Karpas-422 (cell line): ENCODE data around the gene KCNIP4. TPM values are rescaled to one million over a fixed set of nuclear protein-coding genes. Genes with fewer than 3 reads are reported as not detected.

Experiments used
- DNase-seq: peaks from one replicate; pipeline ENCODE4 v3.0.0-alpha.2; 2015
- H2AFZ ChIP-seq: fragments of 200-600 bp; sonication (generic); 2 replicates; pipeline ENCODE4 v1.6.1; 2014; ENCODE audit warnings: antibody characterized with exemption, low read length, mixed read lengths
- H3K27ac ChIP-seq: fragments of 200-600 bp; sonication (generic); 2 replicates; pipeline ENCODE4 v1.5.1; 2014; ENCODE audit warnings: mild to moderate bottlenecking, low read length, moderate library complexity
- H3K27me3 ChIP-seq: fragments of 200-600 bp; sonication (generic); 2 replicates; pipeline ENCODE4 v1.6.1; 2014; ENCODE audit warnings: low read length, mixed read lengths
- H3K36me3 ChIP-seq: fragments of 200-600 bp; sonication (generic); 2 replicates; pipeline ENCODE4 v1.6.1; 2014; ENCODE audit warnings: low read length, mixed read lengths; ENCODE audit not compliant: insufficient read depth
- H3K4me1 ChIP-seq: fragments of 200-600 bp; sonication (generic); 2 replicates; pipeline ENCODE4 v1.6.1; 2014; ENCODE audit warnings: mild to moderate bottlenecking, low read length, mixed read lengths
- H3K4me2 ChIP-seq: fragments of 200-600 bp; sonication (generic); 2 replicates; pipeline ENCODE4 v1.6.1; 2014; ENCODE audit warnings: low read length, low read depth, mild to moderate bottlenecking; ENCODE audit not compliant: poor library complexity, severe bottlenecking
- H3K4me3 ChIP-seq: fragments of 200-600 bp; sonication (generic); 2 replicates; pipeline ENCODE4 v1.5.1; 2014; ENCODE audit warnings: mild to moderate bottlenecking, antibody characterized with exemption, low read length, mixed read lengths
- H3K79me2 ChIP-seq: fragments of 200-600 bp; sonication (generic); 2 replicates; pipeline ENCODE4 v1.6.1; 2014; ENCODE audit warnings: mild to moderate bottlenecking, low read length, mixed read lengths
- H3K9ac ChIP-seq: fragments of 200-600 bp; sonication (generic); 2 replicates; pipeline ENCODE4 v1.6.0; 2014; ENCODE audit warnings: low read length
- H3K9me2 ChIP-seq: fragments of 200-600 bp; sonication (generic), shearing (Covaris generic); replicated peaks from 2 replicates; pipeline ENCODE4 v1.6.0; 2014; ENCODE audit warnings: mild to moderate bottlenecking, low read length, moderate library complexity; ENCODE audit not compliant: insufficient read depth
- H3K9me3 ChIP-seq: fragments of 300-700, 200-600 bp; sonication (generic); 2 replicates; pipeline ENCODE4 v1.6.1; 2014; ENCODE audit warnings: low read length, mixed read lengths
- H4K20me1 ChIP-seq: fragments of 200-600 bp; sonication (generic); 2 replicates; pipeline ENCODE4 v1.6.1; 2014; ENCODE audit warnings: mild to moderate bottlenecking, antibody characterized with exemption, low read length, low read depth; ENCODE audit not compliant: insufficient read depth
- total RNA-seq: library from RNA; depleted of rRNA; stranded (reverse); fragments of >200 nt; shearing (Covaris generic); gene quantifications from 2 replicates; pipeline ENCODE4 v1.2.3, GENCODE V29; 2014; ENCODE audit warnings: low replicate concordance

Gene KCNIP4
- total RNA-seq, 1 experiment from 2014 or later: not detected

DNA sequence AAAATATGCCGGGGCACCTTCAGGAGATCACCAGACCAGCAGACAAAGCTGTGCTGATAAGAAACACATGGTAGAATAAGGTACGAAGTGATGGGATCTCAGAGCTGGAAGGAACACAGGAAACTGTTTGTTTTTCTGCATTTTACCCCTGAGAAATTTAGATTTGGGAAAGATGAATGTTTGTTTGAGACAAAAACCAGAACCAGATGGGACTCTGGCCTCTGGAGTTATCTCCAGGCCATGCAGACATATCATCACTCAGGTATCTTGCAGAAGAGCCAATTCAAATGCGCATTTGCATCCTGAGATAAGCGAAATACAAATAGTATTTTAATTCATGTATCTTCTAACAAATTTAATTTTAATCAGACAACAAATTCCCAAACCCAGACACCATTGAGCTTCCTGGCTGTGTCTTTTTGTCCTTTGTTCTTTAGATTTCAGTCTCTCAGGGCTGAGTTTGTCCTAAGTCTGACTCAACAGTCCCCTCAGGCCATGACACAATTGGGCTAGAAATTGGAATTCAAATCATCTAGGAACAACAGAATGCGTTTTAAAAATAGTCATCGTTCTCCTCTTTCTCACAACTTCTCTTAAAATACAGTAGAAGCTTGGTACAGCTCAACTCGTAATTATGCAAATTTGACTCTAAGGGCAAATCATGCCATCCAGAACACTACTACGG, 1089.3 kb downstream of the KCNIP4 start:
- Histone ChIP-seq H3K27me3 (no peaks in the 10 kb centered on the region), H3K4me1 (no peaks in the 10 kb centered on the region), H4K20me1 (no peaks in the 10 kb centered on the region), H2AFZ (no peak overlapping the region), H3K36me3 (no peaks in the 10 kb centered on the region), H3K79me2 (no peaks in the 10 kb centered on the region), H3K9me2 (no peaks in the 10 kb centered on the region), H3K9me3 (peaks cover 2% of the 10 kb centered on the region; the same call in 1 of the 2 replicates), H3K27ac (no peak overlapping the region), H3K4me3 (no peak overlapping the region), H3K4me2 (no peak overlapping the region), H3K9ac (no peak overlapping the region)
- DNase-seq: no peak

DNA sequence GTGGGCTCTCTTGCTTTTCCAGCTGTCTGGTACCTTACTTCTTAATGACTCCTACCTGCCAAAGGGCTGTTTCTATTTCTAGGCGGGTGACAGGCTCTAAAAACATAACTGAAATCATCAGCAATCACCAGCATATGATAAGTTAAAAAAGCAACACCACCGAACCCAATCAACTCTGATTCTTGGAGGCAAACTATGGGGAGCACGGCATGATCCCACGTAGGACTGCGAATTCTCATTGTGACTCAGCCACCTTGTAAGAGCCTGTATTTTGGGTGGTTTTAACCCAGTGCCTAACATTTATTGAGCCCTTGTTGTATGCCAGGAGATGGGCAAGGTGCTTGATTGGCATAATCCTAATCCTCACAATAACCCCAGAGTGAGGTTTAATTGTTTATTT, 1091.5 kb downstream of the KCNIP4 start:
- H3K9ac ChIP-seq: no peak overlapping the region
- H3K9me2 ChIP-seq: no peaks in the 10 kb centered on the region
- H3K4me3 ChIP-seq: no peak overlapping the region
- no peak for DNase-seq
- no peaks in the 10 kb centered on the region for H3K27me3 ChIP-seq
- H2AFZ ChIP-seq: no peak overlapping the region
- no peaks in the 10 kb centered on the region for H3K9me3 ChIP-seq
- H3K79me2 ChIP-seq: no peaks in the 10 kb centered on the region
- H3K27ac ChIP-seq: no peak overlapping the region
- H3K36me3 ChIP-seq: no peaks in the 10 kb centered on the region
- no peaks in the 10 kb centered on the region for H3K4me1 ChIP-seq
- H4K20me1 ChIP-seq: no peaks in the 10 kb centered on the region
- H3K4me2 ChIP-seq: no peak overlapping the region

DNA sequence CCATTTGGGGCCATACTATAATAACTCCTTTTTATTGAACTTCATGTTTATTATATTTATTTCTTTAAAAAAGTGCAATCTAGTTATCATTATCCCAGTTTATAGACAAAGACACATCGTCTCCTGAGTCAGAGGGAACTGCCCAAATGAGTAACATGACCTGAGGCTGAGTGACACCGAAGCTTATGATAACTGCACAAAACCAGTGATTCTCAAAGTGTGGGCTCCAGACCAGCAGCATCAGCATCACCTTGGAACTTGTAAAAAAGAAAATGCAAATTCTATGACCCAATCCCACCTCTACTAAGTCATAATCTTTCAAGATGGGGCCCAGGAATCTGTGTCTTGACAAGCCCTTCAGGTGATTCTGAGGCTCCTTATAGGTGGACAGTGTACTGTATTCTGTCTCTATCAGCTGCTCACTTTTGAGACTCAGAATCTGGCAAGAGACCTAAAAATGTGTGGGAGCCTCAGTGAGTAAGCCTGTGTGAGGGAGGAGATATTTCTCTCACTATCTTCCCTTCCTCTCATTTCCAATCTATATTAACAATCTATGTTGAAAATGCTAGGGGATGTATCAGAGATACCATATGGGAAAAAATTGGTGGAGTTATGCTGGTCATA, 1101.3 kb downstream of the KCNIP4 start:
- Histone ChIP-seq H3K9me3 (no peaks in the 10 kb centered on the region), H3K79me2 (no peaks in the 10 kb centered on the region), H3K9me2 (no peaks in the 10 kb centered on the region), H3K4me1 (no peaks in the 10 kb centered on the region), H3K27me3 (no peaks in the 10 kb centered on the region), H4K20me1 (no peaks in the 10 kb centered on the region), H3K4me3 (no peak overlapping the region), H3K4me2 (no peak overlapping the region), H3K9ac (no peak overlapping the region), H2AFZ (no peak overlapping the region), H3K36me3 (no peaks in the 10 kb centered on the region), H3K27ac (no peak overlapping the region)
- DNase-seq: no peak

DNA sequence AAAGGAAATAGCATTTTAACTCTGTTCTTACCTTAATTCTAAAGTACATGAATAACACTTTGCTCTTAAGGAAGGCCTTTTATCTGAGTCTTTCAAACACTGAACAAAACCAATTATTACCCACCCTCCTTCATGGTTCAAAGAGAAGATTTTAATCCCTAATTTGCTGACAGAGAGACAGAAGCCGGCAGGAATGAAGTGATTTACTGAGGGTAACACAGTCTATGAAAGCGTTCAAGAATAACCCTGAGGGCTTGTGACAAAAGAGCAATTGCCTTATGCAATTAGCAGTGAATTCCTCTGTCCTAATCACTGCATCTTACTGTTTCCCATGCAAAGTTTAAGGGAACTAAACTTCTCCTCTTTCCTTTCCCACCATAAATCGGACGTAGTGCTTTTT, 1104.3 kb downstream of the KCNIP4 start:
- Histone ChIP-seq H2AFZ (no peak overlapping the region), H3K27ac (no peak overlapping the region), H3K4me1 (no peaks in the 10 kb centered on the region), H3K9me2 (no peaks in the 10 kb centered on the region), H3K4me2 (no peak overlapping the region), H3K9ac (no peak overlapping the region), H3K79me2 (no peaks in the 10 kb centered on the region), H3K27me3 (no peaks in the 10 kb centered on the region), H3K9me3 (no peaks in the 10 kb centered on the region), H3K4me3 (no peak overlapping the region), H4K20me1 (no peaks in the 10 kb centered on the region), H3K36me3 (no peaks in the 10 kb centered on the region)
- no peak for DNase-seq

DNA sequence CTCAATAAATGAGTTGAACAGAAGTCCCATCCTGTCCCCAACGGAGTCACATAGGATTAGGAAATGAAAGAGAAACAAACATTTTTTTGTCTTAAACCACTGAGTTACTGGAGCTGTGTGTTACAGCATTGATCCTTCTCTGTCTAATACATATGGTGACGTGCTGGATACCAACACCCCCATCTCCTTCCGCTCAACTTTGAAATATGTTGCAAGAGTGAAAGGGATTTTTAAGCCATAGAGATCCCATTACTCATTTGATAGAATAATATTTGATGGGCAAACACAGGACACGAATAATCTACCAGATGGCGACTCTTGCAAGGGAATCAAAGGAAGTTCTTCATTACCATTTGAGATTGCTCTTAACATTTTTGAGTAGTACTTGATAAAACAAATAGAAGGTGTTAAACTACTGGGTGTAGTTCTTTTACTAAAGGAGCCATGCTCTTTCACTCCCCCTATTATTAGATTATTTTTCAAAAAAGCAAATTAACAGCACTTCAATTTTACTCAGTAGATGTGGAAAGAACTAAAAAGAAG, 1107.9 kb downstream of the KCNIP4 start:
- Histone ChIP-seq H3K36me3 (no peaks in the 10 kb centered on the region), H3K4me2 (no peak overlapping the region), H3K9ac (no peak overlapping the region), H4K20me1 (no peaks in the 10 kb centered on the region), H3K27ac (no peak overlapping the region), H3K4me3 (no peak overlapping the region), H3K4me1 (no peaks in the 10 kb centered on the region), H3K27me3 (no peaks in the 10 kb centered on the region), H3K79me2 (no peaks in the 10 kb centered on the region), H3K9me3 (no peaks in the 10 kb centered on the region), H2AFZ (no peak overlapping the region), H3K9me2 (no peaks in the 10 kb centered on the region)
- DNase-seq: no peak

DNA sequence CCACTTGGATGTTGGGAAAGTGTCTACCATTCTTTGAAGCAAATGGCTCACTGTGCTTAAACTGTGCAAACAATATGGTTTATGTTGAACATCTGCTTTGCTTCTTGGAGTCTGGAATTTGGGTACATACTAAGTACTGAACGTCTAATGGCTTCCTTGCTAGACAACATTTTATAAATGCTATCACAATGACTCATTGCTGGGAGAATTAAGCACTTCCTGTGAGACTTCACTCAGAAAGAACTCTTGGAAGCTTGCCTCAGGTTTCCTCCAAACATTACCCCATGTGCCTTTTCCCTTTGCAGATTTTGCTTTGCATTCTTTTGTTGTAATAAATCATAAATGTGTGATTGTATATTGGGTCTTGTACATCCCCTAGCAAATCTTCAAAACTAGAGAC, 1108.6 kb downstream of the KCNIP4 start:
- no peaks in the 10 kb centered on the region for H4K20me1 ChIP-seq
- H3K79me2 ChIP-seq: no peaks in the 10 kb centered on the region
- H3K9me2 ChIP-seq: no peaks in the 10 kb centered on the region
- no peaks in the 10 kb centered on the region for H3K4me1 ChIP-seq
- no peaks in the 10 kb centered on the region for H3K36me3 ChIP-seq
- H3K4me2 ChIP-seq: no peak overlapping the region
- no peaks in the 10 kb centered on the region for H3K27me3 ChIP-seq
- no peak overlapping the region for H3K27ac ChIP-seq
- H3K4me3 ChIP-seq: no peak overlapping the region
- H3K9me3 ChIP-seq: no peaks in the 10 kb centered on the region
- H2AFZ ChIP-seq: no peak overlapping the region
- no peak overlapping the region for H3K9ac ChIP-seq
- DNase-seq: no peak

DNA sequence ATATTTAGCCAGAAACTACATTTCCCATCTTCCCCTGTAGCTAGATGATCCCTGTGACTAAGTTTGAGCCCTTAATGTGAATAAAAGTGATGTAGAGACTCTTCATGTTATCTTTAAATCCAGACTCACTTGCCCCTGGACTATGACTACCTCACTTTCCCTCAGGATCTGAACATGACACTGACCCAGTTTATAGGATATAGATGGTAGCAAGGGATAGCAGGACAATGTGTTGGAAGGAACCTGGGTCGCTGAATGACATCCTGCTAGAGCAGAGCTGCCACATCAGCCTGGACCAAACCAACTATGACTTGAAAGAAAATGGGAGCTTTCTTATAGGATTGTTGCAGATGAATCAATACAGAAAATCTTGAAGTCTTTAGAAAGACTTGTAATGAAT, 1110.1 kb downstream of the KCNIP4 start:
- Histone ChIP-seq H3K27me3 (no peaks in the 10 kb centered on the region), H3K9ac (no peak overlapping the region), H3K79me2 (no peaks in the 10 kb centered on the region), H3K9me3 (no peaks in the 10 kb centered on the region), H3K4me2 (no peak overlapping the region), H3K4me1 (no peaks in the 10 kb centered on the region), H3K4me3 (no peak overlapping the region), H3K36me3 (no peaks in the 10 kb centered on the region), H2AFZ (no peak overlapping the region), H3K9me2 (no peaks in the 10 kb centered on the region), H4K20me1 (no peaks in the 10 kb centered on the region), H3K27ac (no peak overlapping the region)
- no peak for DNase-seq

DNA sequence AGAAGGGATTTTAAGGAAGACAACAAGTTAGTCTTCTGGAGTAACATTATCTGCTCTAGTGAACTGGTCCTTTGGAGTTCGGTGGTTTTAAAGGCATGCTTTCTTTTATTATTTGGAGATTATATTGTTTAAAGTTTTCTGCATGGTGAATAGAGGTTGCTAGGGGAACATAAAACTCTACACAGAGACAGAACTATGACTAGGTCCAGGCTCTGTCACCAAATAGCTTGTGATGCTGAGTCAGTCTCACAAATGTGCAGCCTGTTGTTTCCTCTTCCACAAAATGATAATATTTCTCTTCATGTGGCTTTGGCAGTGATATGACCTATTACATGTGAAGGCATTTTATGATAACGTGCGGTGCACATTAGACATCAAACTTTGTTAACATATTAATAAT, 1115.7 kb downstream of the KCNIP4 start:
- Histone ChIP-seq H3K4me3 (no peak overlapping the region), H3K36me3 (no peaks in the 10 kb centered on the region), H3K27me3 (no peaks in the 10 kb centered on the region), H3K4me2 (no peak overlapping the region), H3K9me2 (no peaks in the 10 kb centered on the region), H4K20me1 (no peaks in the 10 kb centered on the region), H3K79me2 (no peaks in the 10 kb centered on the region), H3K9me3 (no peaks in the 10 kb centered on the region), H2AFZ (no peak overlapping the region), H3K4me1 (no peaks in the 10 kb centered on the region), H3K9ac (no peak overlapping the region), H3K27ac (no peak overlapping the region)
- DNase-seq: no peak
